ENCODE measurements around the gene CAPN11. TPM values are rescaled to one million over a fixed set of nuclear protein-coding genes. Genes with fewer than 3 reads are reported as not detected.
A peak's percentile ranks its signal among the peaks of the same experiment; 100 is the strongest.

CAPN11 gene
- total and polyA plus RNA-seq, 9 of the 15 experiments (the other 6 are each of a cell fraction or from before 2014, with no cell fraction given) = 0.03 to 0.61 (median 0.17) TPM; not detected in 1

- 0 out of 2 replicates have a peak, but pooled peaks have one; percentile 14 for TF ChIP-seq SMARCE1 (IDR thresholded peaks at IDR 0.05)
- TF ChIP-seq SMARCA4 (IDR thresholded peaks at IDR 0.05) = 0 out of 2 replicates have a peak, but pooled peaks have one; percentile 5
- TF ChIP-seq ZBTB11 (CRISPR knock-in tag; IDR thresholded peaks at IDR 0.05) = peak in 1 of 3 experiments; percentile 22; a peak in 1 of 6 replicates
- TF ChIP-seq, protein P1, sequence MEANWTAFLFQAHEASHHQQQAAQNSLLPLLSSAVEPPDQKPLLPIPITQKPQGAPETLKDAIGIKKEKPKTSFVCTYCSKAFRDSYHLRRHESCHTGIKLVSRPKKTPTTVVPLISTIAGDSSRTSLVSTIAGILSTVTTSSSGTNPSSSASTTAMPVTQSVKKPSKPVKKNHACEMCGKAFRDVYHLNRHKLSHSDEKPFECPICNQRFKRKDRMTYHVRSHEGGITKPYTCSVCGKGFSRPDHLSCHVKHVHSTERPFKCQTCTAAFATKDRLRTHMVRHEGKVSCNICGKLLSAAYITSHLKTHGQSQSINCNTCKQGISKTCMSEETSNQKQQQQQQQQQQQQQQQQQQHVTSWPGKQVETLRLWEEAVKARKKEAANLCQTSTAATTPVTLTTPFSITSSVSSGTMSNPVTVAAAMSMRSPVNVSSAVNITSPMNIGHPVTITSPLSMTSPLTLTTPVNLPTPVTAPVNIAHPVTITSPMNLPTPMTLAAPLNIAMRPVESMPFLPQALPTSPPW (CRISPR knock-in tag; IDR thresholded peaks at IDR 0.05) = peak; percentile 22; the same call in 1 of the 2 replicates
- TF ChIP-seq SUPT5H (IDR thresholded peaks at IDR 0.05) = peak; percentile 58; the same call in 1 of the 2 replicates
- TF ChIP-seq, protein P2, sequence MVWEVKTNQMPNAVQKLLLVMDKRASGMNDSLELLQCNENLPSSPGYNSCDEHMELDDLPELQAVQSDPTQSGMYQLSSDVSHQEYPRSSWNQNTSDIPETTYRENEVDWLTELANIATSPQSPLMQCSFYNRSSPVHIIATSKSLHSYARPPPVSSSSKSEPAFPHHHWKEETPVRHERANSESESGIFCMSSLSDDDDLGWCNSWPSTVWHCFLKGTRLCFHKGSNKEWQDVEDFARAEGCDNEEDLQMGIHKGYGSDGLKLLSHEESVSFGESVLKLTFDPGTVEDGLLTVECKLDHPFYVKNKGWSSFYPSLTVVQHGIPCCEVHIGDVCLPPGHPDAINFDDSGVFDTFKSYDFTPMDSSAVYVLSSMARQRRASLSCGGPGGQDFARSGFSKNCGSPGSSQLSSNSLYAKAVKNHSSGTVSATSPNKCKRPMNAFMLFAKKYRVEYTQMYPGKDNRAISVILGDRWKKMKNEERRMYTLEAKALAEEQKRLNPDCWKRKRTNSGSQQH (CRISPR knock-in tag; IDR thresholded peaks at IDR 0.05) = peak; percentile 47; the same call in 1 of the 2 replicates
- peak; percentile 57 for TF ChIP-seq TBP (optimal IDR thresholded peaks at IDR 0.05; ENCODE audit: low read depth, low read length)
- TF ChIP-seq SMAD4 (CRISPR knock-in tag; conservative IDR thresholded peaks at IDR 0.05) = peak; percentile 46; the same call in 1 of the 2 replicates
- peak; percentile 69; the same call in 1 of the 2 replicates for TF ChIP-seq POLR2A (conservative IDR thresholded peaks at IDR 0.05)
- TF ChIP-seq ZBTB7A (IDR thresholded peaks at IDR 0.05; ENCODE audit: borderline replicate concordance, control insufficient read depth, low read depth, low read length) = 0 out of 2 replicates have a peak, but pooled peaks have one; percentile 29
- peak; percentile 12; the same call in 1 of the 2 replicates for TF ChIP-seq PHF8 (IDR thresholded peaks at IDR 0.05; ENCODE audit: borderline replicate concordance, low read length)
- TF ChIP-seq ELF4 (CRISPR knock-in tag; IDR thresholded peaks at IDR 0.05) = 0 out of 2 replicates have a peak, but pooled peaks have one; percentile 42
- peak; percentile 88 for TF ChIP-seq ZBTB33 (CRISPR knock-in tag; IDR thresholded peaks at IDR 0.05)
These were observed 33.9 kb downstream of the CAPN11 start (continued) for GRCh38 chr6:44192428-44193041.

Measured in K562 (cell line).